Gastroesophageal sphincter (tissue), 3 donors: ENCODE results near the gene VPS33B.

Experiments used
- CTCF ChIP-seq, 4 experiments: fragments of 200-600 bp in 2 of 4; fragments of 450-650 bp in 2 of 4; sonication (generic) in 1 of 4; IDR thresholded peaks; one replicate each; pipeline ENCODE4 v1.5.1; 2017 to 2019; ENCODE audit warnings: antibody characterized with exemption in 4 of 4, mild to moderate bottlenecking in 2 of 4, moderate library complexity in 2 of 4
- EP300 ChIP-seq: sonication (generic); formaldehyde crosslinking; IDR thresholded peaks from one replicate; pipeline ENCODE4 v1.6.1; 2017; ENCODE audit warnings: antibody characterized with exemption, mild to moderate bottlenecking
- POLR2AphosphoS5 ChIP-seq: sonication (generic); formaldehyde crosslinking; IDR thresholded peaks from one replicate; pipeline ENCODE4 v1.6.1; 2017; ENCODE audit warnings: antibody characterized with exemption

- TF ChIP-seq CTCF (IDR thresholded peaks at IDR 0.05) (peak in 3 of 4 experiments; percentile 94 to 98 (median 95)), EP300 (no peak), POLR2AphosphoS5 (no peak)
Measured at GRCh38 chr15:90956274-90957030, 65.9 kb downstream of the VPS33B start.
